Heart left ventricle (tissue), 16 donors: Measurements from ENCODE around the gene BCKDK. TPM values are rescaled to one million over a fixed set of nuclear protein-coding genes. Genes with fewer than 3 reads are reported as not detected.

Experiments used
- ATAC-seq, 4 donors: fragments of 200-7000 bp; cut with Tn5 transposase; one replicate each; pipeline ENCODE4 v1.9.1; 2020 to 2022; ENCODE audit warnings: moderate library complexity in 4 of 4, mild to moderate bottlenecking in 3 of 4, moderate number of reproducible peaks in 1 of 4
- DNase-seq, 5 donors: peaks; one replicate each; pipeline ENCODE4 v3.0.0-alpha.2; 2020
- H3K27ac ChIP-seq, 12 donors: fragments of 200-600 bp; sonication (generic) in 4 of 12; one replicate each; pipeline versions ENCODE4 v1.5.0 to v1.8.0; 2016 to 2022; ENCODE audit warnings: mild to moderate bottlenecking in 2 of 12
- H3K27me3 ChIP-seq, 9 donors: fragments of 200-600 bp; sonication (generic) in 2 of 9; one replicate each; pipeline versions ENCODE4 v1.5.1 to v1.8.0; 2016 to 2022; ENCODE audit warnings: mild to moderate bottlenecking in 3 of 9
- H3K36me3 ChIP-seq, 9 donors: fragments of 200-600 bp; sonication (generic) in 2 of 9; one replicate each; pipeline versions ENCODE4 v1.5.0 to v1.8.0; 2018 to 2022; ENCODE audit warnings: mild to moderate bottlenecking in 2 of 9
- H3K4me1 ChIP-seq, 12 donors: fragments of 200-600 bp; sonication (generic) in 4 of 12; one replicate each; pipeline versions ENCODE4 v1.5.0 to v1.8.0; 2016 to 2022; ENCODE audit warnings: mild to moderate bottlenecking in 3 of 12
- H3K4me3 ChIP-seq, 12 donors: fragments of 200-600 bp; sonication (generic) in 4 of 12; one replicate each; pipeline versions ENCODE4 v1.5.0 to v1.8.0; 2017 to 2022; ENCODE audit warnings: mild to moderate bottlenecking in 9 of 12, moderate library complexity in 4 of 12
- H3K9me3 ChIP-seq, 12 donors: fragments of 200-600 bp; sonication (generic) in 4 of 12; one replicate each; pipeline versions ENCODE4 v1.5.0 to v1.8.0; 2016 to 2022; ENCODE audit warnings: mild to moderate bottlenecking in 1 of 12
- CTCF ChIP-seq, 12 donors: fragments of 200-600 bp; sonication (generic) in 4 of 12; IDR thresholded peaks; one replicate each; pipeline versions ENCODE4 v1.5.0 to v1.8.0; 2018 to 2022; ENCODE audit warnings: antibody characterized with exemption in 12 of 12, mild to moderate bottlenecking in 5 of 12
- POLR2A ChIP-seq, 2 donors: fragments of 450-650 bp; IDR thresholded peaks; one replicate each; pipeline ENCODE4 v1.6.1; 2017; ENCODE audit warnings: antibody characterized with exemption in 2 of 2, mild to moderate bottlenecking in 2 of 2, moderate library complexity in 2 of 2
- WGBS, 4 donors: extraction: QIAGEN DNeasy Blood & Tissue Kit in 2 of 4; methylation state at CpG; one replicate each; pipeline versions ENCODE4 v1.1.5 to v1.1.7; 2013 to 2018; 5-methylcytosine and 5-hydroxymethylcytosine counted together
- intact Hi-C, 10 donors: fragments of 100-400 bp; cut with DNase I; formaldehyde crosslinking; loops; one replicate each; pipeline versions ENCODE4 v1.11.1 to v1.14.2; 2022
- long read RNA-seq, 3 donors: library from polyadenylated mRNA; unstranded; transcript quantifications; one replicate each; pipeline ENCODE4 v2.0.0, GENCODE V29; 2020 to 2021
- polyA plus RNA-seq, 2 donors: library from polyadenylated mRNA; stranded (reverse); fragments of 200-250 nt; gene quantifications; one replicate each; pipeline ENCODE4 v1.2.3, GENCODE V29; 2013
- total RNA-seq, 9 donors: library from RNA; depleted of rRNA in 2 of 9; stranded (reverse); fragments of >200 nt in 2 of 9; fragmentation: NEBNext Ultra II Directional in 3 of 9; extraction: Animal tissue kit (Norgen Biotek cat#: 25700) in 3 of 9; gene quantifications; one replicate each; pipeline versions ENCODE4 v1.1.0 to v1.2.4, GENCODE V29; 2016 to 2023
- donor health status: ischemic (EF 13 %, LVEDD 7.1; RV severe dilation, severe dysfunction).
- donor health status: healthy with polysubstance abuse.
- donor health status: DM: no; HTN: yes; CAD: no.
- donor health status: DM: no; HTN: no; CAD: no.
- donor health status: ischemic (EF 25% LVEDD 6.9; RV normal size, moderate dysfunction).
- donor health status: ischemic (EF 25% LVEDD 5.7; RV mildly dilated, moderate dysfunction).
- donor health status: healthy.
- donor health status: DM: yes; HTN: yes; CAD: no.
- donor health status: ischemic (EF 35%, LVEDD 5.7; RV mildly dilated, moderate dysfunction).
- donor health status: nonischemic (EF 11% LVEDD 7.7; RV severe dilation, severe dysfunction).
- donor health status: DM: yes; HTN: yes; CAD: no.
- donor health status: PGD.
- donor health status: ischemic (EF 29% LVEDD 5.4; RV normal size, mild dysfunction).
- donor health status: nonischemic (EF 23%, LVEDD 6.1; RV moderate dilation, normal function).

BCKDK gene
- total RNA-seq (100 to 1,000 TPM in 2 of 9 donors, 10 to 100 TPM in 7; 61.9 to 134 (median 70.0) TPM), polyA plus RNA-seq (10 to 100 TPM; 42.6 to 57.4 TPM)
- long read RNA-seq, donor 1, transcript BCKDK-203 (11 exons, 1,997 nt) = minor isoform, 43 of 178 reads
- long read RNA-seq, donor 1, transcript BCKDK-201 (12 exons, 2,128 nt) = major isoform, 72 of 178 reads
- long read RNA-seq, donor 1, partial matches to known transcripts = 54 of 178 reads
- long read RNA-seq, donor 1, other reads (novel, unspliced or antisense) = 9 of 178 reads
- long read RNA-seq, donor 2, transcript BCKDK-203 (11 exons, 1,997 nt) = minor isoform, 185 of 643 reads
- long read RNA-seq, donor 2, transcript BCKDK-201 (12 exons, 2,128 nt) = major isoform, 350 of 643 reads
- long read RNA-seq, donor 2, partial matches to known transcripts = 82 of 643 reads
- long read RNA-seq, donor 2, other reads (novel, unspliced or antisense) = 26 of 643 reads
- long read RNA-seq, donor 3, transcript BCKDK-203 (11 exons, 1,997 nt) = minor isoform, 34 of 142 reads
- long read RNA-seq, donor 3, transcript BCKDK-201 (12 exons, 2,128 nt) = major isoform, 62 of 142 reads
- long read RNA-seq, donor 3, partial matches to known transcripts = 39 of 142 reads
- long read RNA-seq, donor 3, other reads (novel, unspliced or antisense) = 7 of 142 reads

GRCh38 chr16:31108035-31108793 is at the start of gene BCKDK:
Gene BCKDK, plus strand, starts transcription at chr16:31108386. Its CDS starts 838 bp downstream, at chr16:31109224.
- TF ChIP-seq CTCF (IDR thresholded peaks at IDR 0.05) (no peak), POLR2A (IDR thresholded peaks at IDR 0.05) (peak in 1 of 2 donors; percentile 75)
- intact Hi-C loops = loop anchor here in 4 of 10 donors (2.0 to 5.0 kb wide), 2 partner anchors 34 to 35 kb away; no protein-coding TSS in a partner anchor
- ATAC-seq (peak; percentile 63 to 84 (median 78)), DNase-seq (peak; percentile 80 to 90 (median 85))
- H3K4me3 ChIP-seq = peak within 1 kb of the TSS; percentile 67 to 100 (median 93)
- 4 to 7% (median 5%) methylated on average over 38 to 68 of the region's 68 CpGs for WGBS, 4 donors
- no peaks in the 10 kb centered on the region for H3K27me3 ChIP-seq
- peaks cover 4 to 46% (median 28%) of the 10 kb centered on the region in 12 donors for H3K4me1 ChIP-seq
- H3K9me3 ChIP-seq = no peaks in the 10 kb centered on the region
- H3K36me3 ChIP-seq = peaks cover 0 to 40% (median 32%) of the 10 kb centered on the region in 9 donors
- H3K27ac ChIP-seq = peak within 1 kb of the TSS; percentile 63 to 99 (median 93)

- Histone ChIP-seq H3K4me3 (no peak overlapping the region), H3K4me1 (peaks cover 0 to 34% (median 12%) of the 10 kb centered on the region in 12 donors), H3K9me3 (no peaks in the 10 kb centered on the region), H3K27ac (no peak overlapping the region), H3K36me3 (peaks cover 0 to 50% (median 34%) of the 10 kb centered on the region in 9 donors), H3K27me3 (no peaks in the 10 kb centered on the region)
- ATAC-seq = no peak
- DNase-seq = no peak
- intact Hi-C loops = loop anchor here in 1 of 10 donors (10.0 kb wide), 1 partner anchor 66 kb away; no protein-coding TSS in a partner anchor
- 93 to 96% (median 96%) methylated on average over 24 to 42 of the region's 42 CpGs for WGBS, 4 donors
- TF ChIP-seq POLR2A (IDR thresholded peaks at IDR 0.05) = no peak
Measured at GRCh38 chr16:31061126-31061812, 46.9 kb upstream of the BCKDK start.

GRCh38 chr16:31061813-31062440 is 46.3 kb upstream of the BCKDK start:
- peaks cover 0 to 50% (median 34%) of the 10 kb centered on the region in 9 donors for H3K36me3 ChIP-seq
- WGBS, 4 donors = 94 to 97% (median 96%) methylated on average over 27 to 54 of the region's 54 CpGs

More at GRCh38 chr16:31061813-31062440, 46.3 kb upstream of the BCKDK start:
- Histone ChIP-seq H3K9me3 (no peaks in the 10 kb centered on the region), H3K27me3 (no peaks in the 10 kb centered on the region), H3K4me1 (peaks cover 0 to 38% (median 12%) of the 10 kb centered on the region in 12 donors), H3K4me3 (no peak overlapping the region), H3K27ac (no peak overlapping the region)
- DNase-seq (no peak), ATAC-seq (no peak)
- intact Hi-C loops = loop anchor here in 1 of 10 donors (10.0 kb wide), 1 partner anchor 67 kb away; no protein-coding TSS in a partner anchor
- TF ChIP-seq CTCF (IDR thresholded peaks at IDR 0.05) (no peak), POLR2A (IDR thresholded peaks at IDR 0.05) (no peak)
